GM19468 (cell line): ENCODE results near the gene NTN1.

Experiments used
- ATAC-seq: cut with Tn5 transposase; IDR thresholded peaks from one replicate; pipeline ENCODE4 v1.9.1; 2021; ENCODE audit warnings: mild to moderate bottlenecking, moderate library complexity, moderate number of reproducible peaks; ENCODE audit not compliant: unreplicated experiment; ENCODE audit errors: extremely low read depth

NTN1 gene

DNA sequence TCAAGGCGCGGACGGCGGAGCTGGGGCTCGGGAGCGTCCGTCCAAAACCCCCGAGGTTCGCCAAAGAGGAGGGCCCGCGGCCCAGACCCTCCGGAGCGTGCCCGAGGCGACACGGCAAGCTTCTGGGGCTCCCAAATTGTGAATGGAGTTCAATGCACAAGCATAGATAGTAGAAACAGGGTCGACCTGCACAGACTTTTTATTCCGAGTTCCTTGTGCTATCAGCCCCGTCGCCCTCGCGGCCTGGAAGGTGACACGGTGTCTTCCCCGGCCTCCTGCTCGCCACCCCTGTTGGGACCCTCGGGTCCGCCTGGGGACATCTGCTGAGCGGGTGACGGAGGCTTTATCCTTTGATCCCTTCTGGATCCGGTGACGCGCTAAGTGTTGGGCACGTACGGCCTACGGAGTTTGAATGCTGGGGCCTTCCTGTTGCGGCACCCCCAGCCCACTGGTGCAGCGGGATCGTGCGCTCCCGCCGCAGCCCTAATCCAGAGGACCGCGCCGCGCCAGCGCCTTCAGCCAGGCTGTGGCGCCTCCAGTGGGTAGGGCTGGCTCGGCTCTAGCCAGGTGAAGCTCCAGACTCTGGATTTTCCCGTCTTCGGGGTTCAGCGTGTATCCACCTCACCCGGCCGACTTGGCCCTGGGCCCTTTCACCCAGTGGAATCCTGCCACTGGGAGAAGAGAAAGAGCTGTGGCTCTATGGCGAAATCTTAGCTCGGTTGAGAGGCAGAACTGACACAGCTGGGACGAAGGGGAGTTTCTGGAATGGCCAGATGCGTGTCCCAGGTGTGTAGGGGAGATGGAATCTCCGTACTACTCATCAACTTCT, 17.0 kb upstream of the NTN1 start:
- ATAC-seq = no peak

DNA sequence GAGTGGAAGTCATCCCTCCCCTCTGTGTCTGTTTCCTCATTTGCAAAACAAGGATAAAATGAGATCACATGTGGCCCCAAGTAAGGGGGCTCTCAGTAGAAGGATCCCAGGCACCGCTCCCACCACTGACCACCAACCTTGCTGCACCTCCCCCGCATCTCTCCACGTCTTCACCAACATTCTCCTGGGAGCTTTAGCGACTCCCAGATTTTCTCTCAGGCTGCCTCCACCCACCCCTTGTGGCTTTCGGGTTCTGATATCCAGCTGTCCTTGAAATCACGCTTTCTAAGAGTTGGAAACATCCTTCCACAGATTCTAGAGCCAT, 16.4 kb upstream of the NTN1 start:
- ATAC-seq = no peak

DNA sequence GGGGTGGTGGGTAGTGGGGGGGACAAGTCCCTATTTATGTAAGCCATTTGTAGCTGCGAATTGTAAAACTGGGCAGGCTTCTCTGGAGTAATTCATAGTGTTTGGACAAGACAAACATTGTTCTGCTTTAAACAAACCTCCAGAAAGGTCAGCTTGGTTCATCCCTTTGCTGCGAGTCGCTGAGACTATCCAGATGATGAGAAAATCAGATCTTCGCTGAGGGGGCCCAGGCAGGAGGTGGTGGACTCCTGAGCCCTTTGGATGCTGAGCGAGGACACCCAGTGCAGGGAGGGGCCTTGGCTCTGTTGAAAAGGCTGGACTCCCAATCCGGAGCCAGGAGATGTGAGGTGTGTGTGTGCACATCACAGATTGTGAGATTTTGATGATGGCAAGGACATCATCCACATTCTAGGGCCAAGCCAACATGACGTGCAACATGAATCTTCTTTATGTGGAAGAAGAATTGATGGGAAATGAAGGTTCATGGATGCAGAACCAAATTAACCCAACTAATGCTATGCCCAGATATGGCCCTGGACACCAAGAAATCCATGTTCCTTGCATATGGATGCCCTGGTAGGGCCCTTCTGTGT, 15.0 kb upstream of the NTN1 start:
- no peak for ATAC-seq

DNA sequence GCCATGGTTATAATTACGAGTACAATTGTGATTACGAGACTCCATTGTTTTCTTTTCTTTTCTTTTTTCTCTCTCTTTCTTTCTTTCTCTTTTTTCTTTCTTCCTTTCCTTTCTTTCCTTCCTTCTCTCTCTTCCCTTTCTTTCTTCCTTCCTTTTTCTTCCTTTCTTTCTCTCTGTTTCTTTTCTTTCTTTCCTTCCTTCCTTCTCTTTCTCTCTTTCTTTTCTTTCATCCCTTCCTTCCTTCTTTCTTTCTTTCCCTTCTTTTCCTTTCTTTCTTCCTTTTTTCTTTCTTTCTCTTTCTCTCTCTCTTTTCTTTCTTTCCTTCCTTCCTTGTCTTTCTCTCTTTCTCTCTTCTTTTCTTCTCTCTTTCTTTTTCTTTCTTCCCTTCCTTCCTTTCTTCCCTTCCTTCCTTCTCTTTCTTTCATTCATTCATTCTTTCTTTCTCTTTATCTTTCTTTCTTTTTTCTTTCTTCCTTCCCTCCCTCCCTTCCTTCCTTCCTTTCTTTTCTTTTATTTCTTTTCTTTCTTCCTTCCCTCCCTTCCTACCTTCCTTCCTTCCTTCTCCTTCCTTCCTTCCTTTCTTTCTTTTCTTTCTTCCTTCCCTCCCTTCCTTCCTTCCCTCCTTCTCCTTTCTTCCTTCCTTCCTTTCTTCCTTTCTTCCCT, 14.1 kb upstream of the NTN1 start:
- no peak for ATAC-seq

DNA sequence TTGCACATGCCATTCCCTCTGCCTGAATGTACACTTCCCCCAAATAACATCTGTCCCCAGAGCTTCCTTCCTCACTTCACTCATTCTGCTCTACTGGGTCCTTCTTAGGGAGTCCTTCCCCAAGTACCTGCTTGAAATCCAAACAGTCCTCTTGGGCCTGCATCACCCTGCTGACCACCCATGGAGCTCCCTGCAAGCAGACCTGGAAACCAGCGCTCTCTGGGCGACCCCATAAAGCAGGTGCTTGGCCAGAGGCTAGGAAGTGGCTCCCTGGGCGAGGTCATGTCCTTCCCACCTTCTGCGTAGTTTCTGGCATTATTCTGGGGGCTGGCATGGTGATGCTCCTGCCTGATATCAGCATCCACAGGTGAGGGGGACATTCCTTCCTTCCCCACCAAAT, 12.2 kb upstream of the NTN1 start:
- ATAC-seq = no peak

DNA sequence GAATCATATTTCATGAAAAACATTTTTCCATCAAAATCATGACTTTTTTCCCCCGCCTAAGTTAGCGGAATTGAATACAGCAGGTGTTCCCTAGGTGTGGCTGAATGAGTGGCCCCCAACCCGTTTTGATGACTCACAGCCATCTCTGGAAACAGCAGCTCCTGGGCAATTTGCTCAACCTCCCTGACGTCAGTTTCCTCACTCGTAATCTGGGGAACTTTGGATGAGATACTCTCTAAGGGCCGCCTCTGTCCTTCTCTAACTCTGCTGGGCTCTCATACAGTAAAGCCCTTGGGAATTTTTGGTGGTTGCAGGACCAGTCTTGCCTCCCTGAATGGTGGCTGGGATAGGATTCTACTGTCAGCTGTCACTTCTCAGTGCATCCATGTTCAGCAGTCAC, 11.6 kb upstream of the NTN1 start:
- ATAC-seq = no peak

DNA sequence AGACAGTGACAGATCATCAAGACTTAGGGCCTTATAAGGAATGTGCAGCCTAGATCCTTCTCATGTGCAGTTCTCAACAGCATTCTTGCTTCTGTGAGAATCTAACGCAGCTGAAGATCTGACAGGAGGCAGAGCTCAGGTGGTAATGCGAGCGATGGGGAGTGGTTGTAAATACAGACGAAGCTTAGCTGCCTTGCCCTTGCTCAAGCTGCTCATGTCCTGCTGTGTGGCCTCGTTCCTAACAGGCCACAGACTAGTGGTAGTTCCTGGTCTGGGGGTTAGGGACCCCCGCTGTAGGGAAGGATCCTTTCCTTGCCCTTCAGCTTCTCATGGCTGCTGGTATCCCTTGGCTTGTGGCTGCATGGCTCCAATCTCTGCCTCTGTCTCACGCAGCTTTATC, 10.3 kb upstream of the NTN1 start:
- no peak for ATAC-seq

DNA sequence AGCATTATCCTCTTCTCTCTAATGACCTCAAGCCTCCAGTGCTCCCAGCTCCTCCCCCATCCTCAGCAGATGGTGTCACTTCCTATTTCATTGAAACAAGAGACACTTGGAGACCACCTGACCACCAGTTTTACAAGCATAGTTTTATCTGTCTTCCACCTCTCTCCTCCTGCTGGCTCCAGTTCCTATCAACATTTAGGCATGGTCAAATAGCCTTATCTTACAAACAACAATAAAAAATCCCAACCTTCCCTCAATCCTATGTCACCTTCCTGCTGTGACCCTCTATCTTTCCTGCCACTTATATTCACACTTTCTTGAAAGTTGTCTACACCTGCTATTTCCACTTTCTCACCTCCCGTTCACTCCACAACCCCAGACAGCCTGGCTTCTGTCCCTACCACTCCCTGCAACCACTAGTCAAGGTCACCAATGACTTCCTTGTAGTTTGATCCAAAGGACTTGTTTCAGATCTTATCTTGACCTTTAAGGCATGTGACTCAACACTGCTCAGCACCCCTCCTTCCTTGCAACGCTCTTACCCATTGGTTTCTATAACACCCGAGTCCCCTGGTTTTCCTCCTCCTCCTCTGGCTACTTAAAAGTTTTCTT, 4.3 kb upstream of the NTN1 start:
- no peak for ATAC-seq

DNA sequence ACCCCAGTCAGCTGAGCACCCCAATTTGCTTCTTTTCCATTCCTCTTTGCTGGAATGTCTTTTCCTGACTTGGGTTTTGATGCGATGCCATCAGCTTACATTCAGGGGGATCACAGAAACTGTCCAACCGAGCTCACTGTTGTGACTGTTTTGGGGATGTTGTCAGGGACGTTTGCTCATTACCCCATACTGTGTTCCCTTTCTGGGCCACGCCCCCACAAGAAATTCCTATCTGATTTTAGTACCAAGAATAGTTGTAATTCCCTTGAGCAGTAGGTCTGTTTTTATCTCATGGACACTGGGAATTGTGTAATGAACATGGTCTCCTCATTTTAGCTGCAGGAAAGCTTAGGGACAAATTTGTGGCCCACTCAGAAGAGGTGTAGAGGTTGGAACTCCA, 2.6 kb upstream of the NTN1 start:
- ATAC-seq = no peak

DNA sequence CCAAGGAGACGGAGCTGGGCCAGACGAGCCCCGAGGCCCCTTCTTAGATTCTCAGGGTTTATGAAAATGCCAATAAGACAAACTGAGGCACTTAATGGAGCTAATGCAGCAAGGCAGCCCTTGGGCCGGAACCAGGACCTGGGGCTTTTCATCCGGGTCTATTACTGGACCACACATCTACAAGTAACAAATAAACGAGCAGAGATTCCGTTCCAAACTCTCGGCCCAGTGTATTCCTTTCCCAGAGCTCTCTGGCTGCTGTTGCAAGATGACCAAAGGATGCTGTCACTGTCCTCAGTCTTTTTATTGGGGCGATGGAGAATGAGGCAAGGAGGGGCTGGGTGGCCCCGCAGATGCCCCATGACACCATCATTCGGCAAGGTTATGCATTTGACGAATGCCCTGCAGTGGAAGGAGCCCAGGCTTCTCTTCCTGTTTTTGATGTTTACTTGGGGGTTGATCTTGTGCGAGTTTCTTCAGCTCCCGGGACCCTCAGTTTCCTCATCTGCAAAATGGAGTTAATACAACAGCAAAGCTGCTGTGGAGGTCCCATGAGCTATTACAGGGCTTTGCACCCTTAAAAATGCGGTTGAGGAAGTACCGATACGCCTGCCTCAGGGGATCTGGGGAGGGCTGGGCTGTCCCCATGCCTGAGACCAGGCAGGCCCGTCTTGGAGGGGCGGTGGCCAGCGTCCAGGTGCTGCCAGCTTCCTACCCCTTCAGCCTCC, 1.1 kb upstream of the NTN1 start:
- ATAC-seq = no peak

DNA sequence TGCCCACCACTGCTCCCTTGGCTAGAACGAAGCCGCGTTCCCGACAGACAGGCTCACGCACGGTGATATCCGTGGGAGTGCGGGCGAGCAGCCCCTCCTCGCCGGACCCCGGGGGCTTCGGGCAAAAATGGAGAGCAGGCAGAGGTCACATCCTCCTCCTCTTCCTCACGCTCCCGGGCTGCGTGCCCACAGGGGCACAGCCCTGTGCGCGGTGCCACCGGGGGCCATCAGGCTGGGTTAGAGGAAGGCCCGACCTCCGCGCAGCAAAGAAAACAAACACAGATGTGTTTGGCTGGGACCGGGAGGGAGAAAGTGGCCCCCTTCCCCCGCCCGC, 519 bp upstream of the NTN1 start:
- no peak for ATAC-seq

DNA sequence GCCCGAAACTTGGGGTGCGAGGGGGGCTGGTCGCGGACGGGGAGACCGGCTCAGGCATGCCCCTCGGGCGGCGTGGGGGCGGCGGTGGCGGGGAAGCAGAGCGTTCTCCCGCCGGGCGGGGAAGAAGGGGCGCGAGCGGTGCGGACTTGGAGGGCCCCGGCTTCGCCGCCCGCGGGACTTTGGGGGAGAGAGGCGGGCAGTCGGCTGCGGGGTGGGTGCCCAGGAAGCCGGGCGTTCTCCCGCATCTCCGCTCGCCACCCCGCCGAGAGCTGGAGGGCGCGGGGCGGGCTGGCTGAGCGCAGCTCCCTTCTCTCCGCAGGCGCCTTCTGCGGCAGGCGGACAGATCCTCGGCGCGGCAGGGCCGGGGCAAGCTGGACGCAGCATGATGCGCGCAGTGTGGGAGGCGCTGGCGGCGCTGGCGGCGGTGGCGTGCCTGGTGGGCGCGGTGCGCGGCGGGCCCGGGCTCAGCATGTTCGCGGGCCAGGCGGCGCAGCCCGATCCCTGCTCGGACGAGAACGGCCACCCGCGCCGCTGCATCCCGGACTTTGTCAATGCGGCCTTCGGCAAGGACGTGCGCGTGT, 772 bp downstream of the NTN1 start:
- no peak for ATAC-seq

DNA sequence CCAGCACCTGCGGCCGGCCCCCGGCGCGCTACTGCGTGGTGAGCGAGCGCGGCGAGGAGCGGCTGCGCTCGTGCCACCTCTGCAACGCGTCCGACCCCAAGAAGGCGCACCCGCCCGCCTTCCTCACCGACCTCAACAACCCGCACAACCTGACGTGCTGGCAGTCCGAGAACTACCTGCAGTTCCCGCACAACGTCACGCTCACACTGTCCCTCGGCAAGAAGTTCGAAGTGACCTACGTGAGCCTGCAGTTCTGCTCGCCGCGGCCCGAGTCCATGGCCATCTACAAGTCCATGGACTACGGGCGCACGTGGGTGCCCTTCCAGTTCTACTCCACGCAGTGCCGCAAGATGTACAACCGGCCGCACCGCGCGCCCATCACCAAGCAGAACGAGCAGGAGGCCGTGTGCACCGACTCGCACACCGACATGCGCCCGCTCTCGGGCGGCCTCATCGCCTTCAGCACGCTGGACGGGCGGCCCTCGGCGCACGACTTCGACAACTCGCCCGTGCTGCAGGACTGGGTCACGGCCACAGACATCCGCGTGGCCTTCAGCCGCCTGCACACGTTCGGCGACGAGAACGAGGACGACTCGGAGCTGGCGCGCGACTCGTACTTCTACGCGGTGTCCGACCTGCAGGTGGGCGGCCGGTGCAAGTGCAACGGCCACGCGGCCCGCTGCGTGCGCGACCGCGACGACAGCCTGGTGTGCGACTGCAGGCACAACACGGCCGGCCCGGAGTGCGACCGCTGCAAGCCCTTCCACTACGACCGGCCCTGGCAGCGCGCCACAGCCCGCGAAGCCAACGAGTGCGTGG, 1.5 kb downstream of the NTN1 start:
- no peak for ATAC-seq

DNA sequence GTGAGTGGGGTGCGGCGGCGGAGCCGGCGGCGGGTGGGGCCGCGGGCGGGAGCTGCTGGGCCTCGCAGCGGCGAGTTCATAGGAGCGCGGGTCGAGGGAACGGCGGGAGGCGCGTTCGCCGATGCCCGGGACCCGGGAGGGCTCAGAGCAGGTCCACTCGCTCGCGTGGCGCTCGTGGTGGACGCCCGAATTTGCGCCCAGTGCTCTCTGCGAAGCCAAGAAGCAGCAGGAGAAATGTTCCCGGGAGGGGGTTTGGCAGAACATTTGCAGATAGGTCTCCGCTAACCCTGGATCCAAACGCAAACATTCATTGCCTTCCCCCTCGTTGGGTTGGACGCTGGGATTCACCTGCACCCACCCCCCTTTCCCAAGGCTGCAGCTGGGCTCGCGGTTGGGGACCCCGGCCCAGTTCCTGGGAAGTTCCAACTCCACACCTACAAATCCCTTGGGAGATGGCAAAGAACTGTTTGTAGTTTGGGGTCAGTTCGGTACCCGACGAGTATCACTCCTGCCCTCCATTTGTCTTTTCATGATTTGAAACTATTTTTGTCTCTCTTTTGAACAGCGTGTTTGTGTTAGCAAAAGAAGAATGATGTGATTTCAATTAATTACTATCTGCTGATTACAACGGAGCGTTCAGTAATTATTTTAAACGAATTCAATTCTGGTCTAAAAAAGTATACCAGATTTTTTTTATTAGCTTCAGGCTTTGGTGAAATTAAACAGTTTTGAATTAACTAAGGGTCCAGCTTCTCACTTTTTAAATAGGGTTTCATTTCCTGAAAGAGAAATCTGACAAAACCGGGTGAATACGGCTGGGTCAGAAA, 2.3 kb downstream of the NTN1 start:
- ATAC-seq = no peak

DNA sequence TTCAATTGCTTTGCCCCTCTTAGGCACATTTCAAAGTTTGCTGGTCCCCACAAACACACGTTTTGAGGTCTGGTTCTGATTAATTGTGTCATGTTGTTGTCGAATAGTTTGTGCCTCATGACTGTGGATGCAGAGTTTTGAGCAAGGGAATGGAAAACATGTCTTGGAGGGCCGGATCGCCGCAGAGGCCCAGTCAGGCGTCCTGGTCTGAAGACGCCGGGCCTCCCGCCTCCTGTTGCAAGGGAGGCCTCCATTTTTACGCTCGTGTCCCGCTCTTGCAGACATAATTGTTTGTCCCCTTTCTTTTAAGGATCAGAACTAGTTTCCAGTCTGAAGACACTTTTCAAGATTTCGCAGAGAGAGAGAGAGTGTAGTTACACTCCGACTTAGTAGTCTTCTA, 3.2 kb downstream of the NTN1 start:
- ATAC-seq = no peak

DNA sequence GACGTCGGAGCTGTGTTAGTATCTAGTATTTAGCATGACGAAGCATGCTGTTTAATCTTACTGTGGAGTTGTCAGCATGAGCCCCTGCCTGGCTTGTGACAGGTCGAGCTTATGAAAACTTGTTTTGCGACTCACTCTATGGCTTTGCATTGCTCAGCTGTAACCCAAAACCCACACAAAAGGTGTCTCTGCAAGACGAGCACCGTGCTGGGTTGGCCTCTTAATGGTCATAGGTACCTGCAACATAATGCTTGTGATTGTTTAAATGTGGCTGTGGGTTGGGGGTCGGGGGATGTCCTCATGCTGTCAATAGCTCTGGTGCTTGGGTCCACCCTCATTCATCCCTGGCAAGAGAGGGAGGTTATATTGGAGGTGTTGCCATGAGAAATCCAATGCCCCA, 5.4 kb downstream of the NTN1 start:
- no peak for ATAC-seq

DNA sequence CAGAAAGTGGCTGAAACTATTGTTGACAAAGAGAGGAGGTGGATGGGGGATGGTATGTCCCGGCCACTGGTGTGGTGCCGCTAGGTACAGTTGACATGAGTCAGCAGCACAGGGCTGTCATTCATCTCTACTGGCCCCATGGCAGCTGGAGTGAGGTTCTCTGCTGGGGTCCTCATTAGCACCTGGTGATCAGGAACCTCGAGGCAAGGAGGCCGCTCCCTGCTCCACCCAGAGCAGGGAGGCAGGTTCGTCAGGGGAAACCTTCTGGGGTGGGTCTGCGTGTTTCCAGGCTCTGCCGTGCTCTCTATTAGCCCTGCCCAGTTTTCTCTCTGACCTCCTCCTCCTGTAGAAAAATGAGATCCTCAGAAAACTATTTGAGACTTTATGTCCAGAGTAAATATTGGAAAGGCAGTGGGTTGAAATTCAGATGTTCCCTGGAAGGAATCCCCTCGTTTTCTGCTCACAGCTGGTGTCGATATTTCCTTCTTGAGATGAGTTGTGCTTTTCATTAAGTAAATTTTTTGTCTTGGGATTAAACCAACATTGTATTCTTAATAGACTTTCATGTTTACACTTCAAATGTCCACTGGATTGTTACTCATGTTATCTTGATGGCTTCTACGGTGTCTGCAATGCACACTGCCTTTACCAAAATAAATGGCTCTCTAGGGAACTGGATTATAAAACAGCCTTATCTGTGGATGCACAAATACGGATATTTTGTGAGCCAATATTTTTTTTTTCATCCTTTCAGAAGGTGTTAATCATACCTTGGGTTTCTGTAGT, 7.1 kb downstream of the NTN1 start:
- no peak for ATAC-seq

DNA sequence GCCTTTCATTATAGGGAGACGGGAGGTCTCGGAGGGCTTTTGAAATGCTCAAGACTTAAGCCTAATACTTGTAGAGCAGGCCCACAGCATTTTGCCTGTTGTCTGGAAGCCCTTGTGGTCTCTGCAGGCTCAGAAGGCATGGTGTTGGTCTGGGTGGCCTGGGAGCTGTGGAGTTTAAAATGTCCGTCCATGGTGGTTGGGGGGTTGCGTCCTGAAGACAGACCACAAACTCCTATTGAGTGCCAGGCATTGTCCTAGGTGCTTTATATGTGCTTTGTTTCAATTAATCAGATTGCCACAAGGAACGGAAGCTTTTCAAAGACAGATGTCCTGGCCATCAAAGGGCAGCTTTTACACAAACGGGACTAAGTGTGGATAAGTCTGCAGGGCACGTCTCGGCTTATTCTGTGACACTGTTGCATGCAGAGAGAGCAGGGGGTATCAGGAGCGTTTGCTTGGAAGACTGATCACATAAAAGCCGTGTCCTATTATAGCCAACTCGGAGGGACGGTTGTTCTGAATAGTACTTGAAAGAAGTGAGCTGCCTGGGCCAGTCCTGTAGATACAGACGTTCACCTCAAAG, 7.8 kb downstream of the NTN1 start:
- ATAC-seq = no peak
